IMR-90 (cell line): ENCODE measurements around the gene FUT7. TPM values are rescaled to one million over a fixed set of nuclear protein-coding genes. Genes with fewer than 3 reads are reported as not detected.

ENCODE experiments used
- ATAC-seq: fragments of 200-7000 bp; cut with Tn5 transposase; 2 replicates; pipeline ENCODE4 v1.9.1; 2020; ENCODE audit warnings: low read depth, mild to moderate bottlenecking, moderate library complexity
- BruUV-seq: library from RNA; stranded (reverse); fragments of 400-500 nt; replicated peaks from 2 replicates; lab custom pipeline; 2021; lab: Mats Ljungman, UMichigan
- CTCF ChIA-PET: fragments of 300-600 bp; formaldehyde crosslinking; extraction: SDS; loops from one replicate; lab custom pipeline; 2021; ENCODE audit warnings: antibody characterized with exemption; lab: Yijun Ruan, JAX
- POLR2A ChIA-PET: fragments of 300-600 bp; sonication (Branson Sonifier 250); formaldehyde crosslinking; loops from one replicate; lab custom pipeline; 2022; ENCODE audit warnings: antibody characterized with exemption; ENCODE audit not compliant: unreplicated experiment; lab: Charles Lee
- DNase-seq: peaks from one replicate; pipeline ENCODE4 v3.0.0; 2013
- H2AFZ ChIP-seq: replicated peaks from 2 replicates; pipeline ENCODE3; 2013; ENCODE audit warnings: low read length, mild to moderate bottlenecking; ENCODE audit not compliant: poor library complexity
- H2AK5ac ChIP-seq: 2 replicates; pipeline ENCODE4 v1.6.1; 2013; ENCODE audit warnings: low read depth, low read length, inconsistent platforms
- H2AK9ac ChIP-seq: replicated peaks from 2 replicates; pipeline ENCODE3; 2013; ENCODE audit warnings: mild to moderate bottlenecking, low read depth, low read length, moderate library complexity; ENCODE audit not compliant: poor library complexity
- H2BK120ac ChIP-seq: 2 replicates; pipeline ENCODE4 v1.6.1; 2013; ENCODE audit warnings: low read depth, low read length, inconsistent platforms
- H2BK15ac ChIP-seq: 3 replicates; pipeline ENCODE4 v1.6.1; 2013; ENCODE audit warnings: low read depth, low read length, inconsistent platforms
- H2BK20ac ChIP-seq: 2 replicates; pipeline ENCODE4 v1.6.1; 2013; ENCODE audit warnings: low read depth, mild to moderate bottlenecking, inconsistent platforms, low read length, moderate library complexity
- H2BK5ac ChIP-seq: 2 replicates; pipeline ENCODE4 v1.6.1; 2013; ENCODE audit warnings: mild to moderate bottlenecking, low read depth, low read length, inconsistent platforms; ENCODE audit not compliant: poor library complexity, severe bottlenecking
- H3K14ac ChIP-seq: replicated peaks from 2 replicates; pipeline ENCODE4 v1.6.1; 2013; ENCODE audit warnings: low read depth, low read length, inconsistent platforms
- H3K18ac ChIP-seq: 2 replicates; pipeline ENCODE4 v1.6.1; 2013; ENCODE audit warnings: low read depth, low read length, control low read depth
- H3K23ac ChIP-seq: 2 replicates; pipeline ENCODE4 v1.6.1; 2013; ENCODE audit warnings: low read depth, low read length, inconsistent platforms
- H3K27ac ChIP-seq: 2 replicates; pipeline ENCODE4 v1.5.1; 2013; ENCODE audit warnings: mild to moderate bottlenecking, control low read depth, low read length; ENCODE audit not compliant: insufficient read depth
- H3K27me3 ChIP-seq: 2 replicates; pipeline ENCODE4 v1.6.1; 2013; ENCODE audit warnings: low read length; ENCODE audit not compliant: control insufficient read depth, insufficient read depth
- H3K36me3 ChIP-seq: 2 replicates; pipeline ENCODE4 v1.6.1; 2013; ENCODE audit warnings: low read length, mixed read lengths; ENCODE audit not compliant: control insufficient read depth, insufficient read depth
- H3K4ac ChIP-seq: 2 replicates; pipeline ENCODE4 v1.6.1; 2013; ENCODE audit warnings: low read depth, low read length, inconsistent platforms
- H3K4me1 ChIP-seq: 2 replicates; pipeline ENCODE4 v1.6.1; 2013; ENCODE audit warnings: low read length, mixed read lengths; ENCODE audit not compliant: control insufficient read depth, insufficient read depth
- H3K4me2 ChIP-seq: 2 replicates; pipeline ENCODE4 v1.6.1; 2013; ENCODE audit warnings: low read depth, mild to moderate bottlenecking, control low read depth, low read length, moderate library complexity
- H3K4me3 ChIP-seq: 2 replicates; pipeline ENCODE4 v1.5.1; 2013; ENCODE audit warnings: low read depth, mild to moderate bottlenecking, control low read depth, low read length, moderate library complexity; ENCODE audit not compliant: insufficient read depth
- H3K56ac ChIP-seq: 2 replicates; pipeline ENCODE4 v1.6.1; 2013; ENCODE audit warnings: low read length, inconsistent platforms; ENCODE audit not compliant: insufficient read depth; ENCODE audit errors: extremely low read depth
- H3K79me1 ChIP-seq, 2 experiments: 2 replicates each; pipeline ENCODE4 v1.6.1; 2013; ENCODE audit warnings: low read length in 2 of 2, inconsistent platforms in 1 of 2, low read depth in 1 of 2
- H3K9ac ChIP-seq: 2 replicates; pipeline ENCODE4 v1.6.1; 2013; ENCODE audit warnings: low read depth, low read length, control low read depth
- H3K9me1 ChIP-seq: 2 replicates; pipeline ENCODE4 v1.6.1; 2013; ENCODE audit warnings: low read length, inconsistent platforms; ENCODE audit not compliant: insufficient read depth
- H3K9me3 ChIP-seq: 2 replicates; pipeline ENCODE4 v1.6.1; 2013; ENCODE audit warnings: low read length; ENCODE audit not compliant: control insufficient read depth, insufficient read depth
- H4K20me1 ChIP-seq: 2 replicates; pipeline ENCODE4 v1.6.1; 2013; ENCODE audit warnings: low read length, inconsistent platforms; ENCODE audit not compliant: insufficient read depth
- H4K5ac ChIP-seq: 2 replicates; pipeline ENCODE4 v1.6.1; 2013; ENCODE audit warnings: mild to moderate bottlenecking, low read depth, low read length, control low read depth
- H4K8ac ChIP-seq, 2 experiments: 2 replicates each; pipeline ENCODE4 v1.6.1; 2013; ENCODE audit warnings: low read depth in 2 of 2, low read length in 2 of 2, control low read depth in 1 of 2, inconsistent platforms in 1 of 2
- H4K91ac ChIP-seq: 2 replicates; pipeline ENCODE4 v1.6.1; 2013; ENCODE audit warnings: low read depth, low read length, inconsistent platforms; ENCODE audit not compliant: insufficient read depth
- BHLHE40 ChIP-seq: fragments of 150-350 bp; IDR thresholded peaks from 2 replicates; pipeline ENCODE4 v1.6.1; 2016; ENCODE audit warnings: mild to moderate bottlenecking, low read depth, low read length
- CHD1 ChIP-seq: IDR thresholded peaks from 2 replicates; pipeline ENCODE4 v1.6.1; 2012; ENCODE audit warnings: low read depth, low read length, improper control_type of control experiment
- FOS ChIP-seq: fragments of 150-350 bp; IDR thresholded peaks from 2 replicates; pipeline ENCODE4 v1.6.1; 2016; ENCODE audit warnings: low read depth, low read length
- MAFK ChIP-seq: IDR thresholded peaks from 2 replicates; pipeline ENCODE4 v1.6.1; 2012; ENCODE audit warnings: low read depth, low read length, improper control_type of control experiment
- MAZ ChIP-seq: IDR thresholded peaks from 2 replicates; pipeline ENCODE4 v1.6.1; 2012; ENCODE audit warnings: low read depth, mild to moderate bottlenecking, low read length, improper control_type of control experiment, moderate library complexity, borderline replicate concordance
- MXI1 ChIP-seq: IDR thresholded peaks from 2 replicates; pipeline ENCODE4 v1.6.1; 2012; ENCODE audit warnings: low read depth, mild to moderate bottlenecking, low read length, moderate library complexity, borderline replicate concordance
- NFE2L2 ChIP-seq: fragments of 150-350 bp; IDR thresholded peaks from 2 replicates; pipeline ENCODE4 v1.6.1; 2016; ENCODE audit warnings: low read depth, mild to moderate bottlenecking, low read length
- POLR2A ChIP-seq: IDR thresholded peaks from 2 replicates; pipeline ENCODE4 v1.6.1; 2012; ENCODE audit warnings: mild to moderate bottlenecking, low read depth, low read length
- RCOR1 ChIP-seq: IDR thresholded peaks from 2 replicates; pipeline ENCODE4 v1.6.1; 2012; ENCODE audit warnings: mild to moderate bottlenecking, low read length, improper control_type of control experiment; ENCODE audit not compliant: insufficient replicate concordance
- RFX5 ChIP-seq: IDR thresholded peaks from 2 replicates; pipeline ENCODE4 v1.8.0; 2012; ENCODE audit warnings: low read depth, mild to moderate bottlenecking, low read length, moderate library complexity
- SMC3 ChIP-seq: fragments of 150-350 bp; IDR thresholded peaks from 2 replicates; pipeline ENCODE4 v1.6.1; 2016; ENCODE audit warnings: low read depth, mild to moderate bottlenecking, antibody characterized with exemption, low read length, moderate library complexity
- WGBS, 2 experiments: methylation state at CpG; one replicate each; pipeline versions ENCODE4 v1.1.5 to v1.1.7; 2013; ENCODE audit warnings: missing lambda C conversion rate in 2 of 2; ENCODE audit not compliant: insufficient read length in 1 of 2; ENCODE audit errors: extremely low coverage in 2 of 2; 5-methylcytosine and 5-hydroxymethylcytosine counted together
- dilution Hi-C: fragments of 300-500 bp; cut with HindIII; formaldehyde crosslinking; loops from one replicate; pipeline ENCODE4 v1.14.3; 2018; ENCODE audit warnings: low sequenced_read_pairs; ENCODE audit not compliant: unreplicated experiment
- in situ Hi-C: fragments of 300-500 bp; cut with MboI; formaldehyde crosslinking; loops from 3 replicates; pipeline ENCODE4 v1.14.3; 2019; ENCODE audit warnings: low sequenced_read_pairs, inconsistent platforms, mixed read lengths
- intact Hi-C: fragments of 100-400 bp; cut with micrococcal nuclease; formaldehyde crosslinking; loops from 2 replicates; pipeline ENCODE4 v1.10.0; 2022
- polyA plus RNA-seq, 3 experiments: library from polyadenylated mRNA; depleted of rRNA; stranded (reverse); fragments of >200 nt; gene quantifications; 2 replicates each; pipeline ENCODE4 v1.2.3, GENCODE V29; 2012; ENCODE audit warnings: low replicate concordance in 1 of 3
- total RNA-seq: library from RNA; depleted of rRNA; stranded (reverse); fragments of >200 nt; gene quantifications from 2 replicates; pipeline ENCODE4 v1.2.3, GENCODE V29; 2012
- TF ChIP-seq, protein P1 (sequence below): fragments of 150-350 bp; IDR thresholded peaks from 2 replicates; pipeline ENCODE4 v1.6.1; 2017; ENCODE audit warnings: mild to moderate bottlenecking, antibody characterized with exemption, low read length, low read depth
- TF ChIP-seq, protein P2 (sequence below): conservative IDR thresholded peaks from 2 replicates; pipeline ENCODE4 v1.5.1; 2012; ENCODE audit warnings: mild to moderate bottlenecking, low read depth, low read length, improper control_type of control experiment

The FUT7 gene
- total and polyA plus RNA-seq, 2 of the 4 experiments (the other 2 are of a cell fraction): not detected

DNA sequence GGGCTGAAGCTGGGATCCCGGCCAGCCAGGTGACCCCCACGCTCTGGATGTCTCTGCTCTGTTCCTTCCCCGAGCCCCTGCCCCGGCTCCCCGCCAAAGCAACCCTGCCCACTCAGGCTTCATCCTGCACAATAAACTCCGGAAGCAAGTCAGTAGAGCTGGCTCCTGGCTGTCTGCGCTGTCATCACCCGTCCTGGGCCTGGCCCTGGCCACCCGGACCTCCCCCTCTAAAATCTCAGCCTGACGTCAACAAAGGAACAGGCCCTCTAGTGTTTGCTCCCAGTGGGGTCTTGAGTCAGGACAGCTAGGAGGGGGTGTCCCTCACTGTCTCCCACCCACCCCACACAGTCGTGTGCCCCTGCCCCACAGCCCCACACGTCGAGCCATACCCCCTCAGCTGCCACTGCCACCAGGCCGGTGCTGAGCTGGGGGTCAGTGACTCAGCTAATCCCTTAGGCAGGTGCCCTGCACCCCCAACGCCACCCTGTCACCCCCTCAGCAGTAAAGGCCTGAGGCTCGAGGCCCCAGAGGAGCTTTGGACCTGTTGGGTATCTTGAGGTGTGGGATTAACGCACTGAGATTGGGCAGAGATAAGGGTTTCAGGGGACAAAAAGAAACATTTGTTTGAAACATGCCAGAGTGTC, 50.2 kb downstream of the FUT7 start:
- no peak overlapping the region for H2BK5ac ChIP-seq
- H3K14ac ChIP-seq: no peak overlapping the region
- H3K9me1 ChIP-seq: no peaks in the 10 kb centered on the region
- no peaks in the 10 kb centered on the region for H3K79me1 ChIP-seq
- no TSS peak for BruUV-seq
- intact Hi-C loops (no loop called here), dilution Hi-C loops (no loop called here), in situ Hi-C loops (no loop called here)
- no peak overlapping the region for H2AK5ac ChIP-seq
- H3K4me3 ChIP-seq: no peak overlapping the region
- no peak overlapping the region for H2AFZ ChIP-seq
- no peaks in the 10 kb centered on the region for H3K36me3 ChIP-seq
- no peak overlapping the region for H4K8ac ChIP-seq
- H3K56ac ChIP-seq: no peak overlapping the region
- no peak overlapping the region for H2BK120ac ChIP-seq
- H3K18ac ChIP-seq: no peak overlapping the region
- no peak overlapping the region for H3K9ac ChIP-seq
- H3K23ac ChIP-seq: no peak overlapping the region
- no peaks in the 10 kb centered on the region for H4K20me1 ChIP-seq
- peaks cover 7% of the 10 kb centered on the region; the same call in 1 of the 2 replicates for H3K4me1 ChIP-seq
- CTCF ChIA-PET: interaction anchor here (1.2 kb wide), 1 partner anchor 34 kb away, joined by 4 read pairs; no protein-coding TSS in a partner anchor
- no peak overlapping the region for H3K4ac ChIP-seq
- H3K27ac ChIP-seq: no peak overlapping the region
- peaks cover 37% of the 10 kb centered on the region for H3K27me3 ChIP-seq
- DNase-seq (no peak), ATAC-seq (no peak)
- H2BK15ac ChIP-seq: no peak overlapping the region
- H2BK20ac ChIP-seq: no peak overlapping the region
- no peaks in the 10 kb centered on the region for H3K9me3 ChIP-seq
- H2AK9ac ChIP-seq: no peak overlapping the region
- POLR2A ChIA-PET: no interaction called here
- H4K5ac ChIP-seq: no peak overlapping the region
- TF ChIP-seq RFX5: no peak
- no peak for TF ChIP-seq CHD1
- TF ChIP-seq NFE2L2: no peak
- no peak for TF ChIP-seq BHLHE40
- TF ChIP-seq MXI1: no peak
- TF ChIP-seq POLR2A: no peak
- TF ChIP-seq MAFK: no peak
- TF ChIP-seq FOS: no peak
- no peak for TF ChIP-seq RCOR1
- TF ChIP-seq MAZ: no peak
- TF ChIP-seq, protein P1, sequence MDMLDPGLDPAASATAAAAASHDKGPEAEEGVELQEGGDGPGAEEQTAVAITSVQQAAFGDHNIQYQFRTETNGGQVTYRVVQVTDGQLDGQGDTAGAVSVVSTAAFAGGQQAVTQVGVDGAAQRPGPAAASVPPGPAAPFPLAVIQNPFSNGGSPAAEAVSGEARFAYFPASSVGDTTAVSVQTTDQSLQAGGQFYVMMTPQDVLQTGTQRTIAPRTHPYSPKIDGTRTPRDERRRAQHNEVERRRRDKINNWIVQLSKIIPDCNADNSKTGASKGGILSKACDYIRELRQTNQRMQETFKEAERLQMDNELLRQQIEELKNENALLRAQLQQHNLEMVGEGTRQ: no peak
- TF ChIP-seq, protein P2, sequence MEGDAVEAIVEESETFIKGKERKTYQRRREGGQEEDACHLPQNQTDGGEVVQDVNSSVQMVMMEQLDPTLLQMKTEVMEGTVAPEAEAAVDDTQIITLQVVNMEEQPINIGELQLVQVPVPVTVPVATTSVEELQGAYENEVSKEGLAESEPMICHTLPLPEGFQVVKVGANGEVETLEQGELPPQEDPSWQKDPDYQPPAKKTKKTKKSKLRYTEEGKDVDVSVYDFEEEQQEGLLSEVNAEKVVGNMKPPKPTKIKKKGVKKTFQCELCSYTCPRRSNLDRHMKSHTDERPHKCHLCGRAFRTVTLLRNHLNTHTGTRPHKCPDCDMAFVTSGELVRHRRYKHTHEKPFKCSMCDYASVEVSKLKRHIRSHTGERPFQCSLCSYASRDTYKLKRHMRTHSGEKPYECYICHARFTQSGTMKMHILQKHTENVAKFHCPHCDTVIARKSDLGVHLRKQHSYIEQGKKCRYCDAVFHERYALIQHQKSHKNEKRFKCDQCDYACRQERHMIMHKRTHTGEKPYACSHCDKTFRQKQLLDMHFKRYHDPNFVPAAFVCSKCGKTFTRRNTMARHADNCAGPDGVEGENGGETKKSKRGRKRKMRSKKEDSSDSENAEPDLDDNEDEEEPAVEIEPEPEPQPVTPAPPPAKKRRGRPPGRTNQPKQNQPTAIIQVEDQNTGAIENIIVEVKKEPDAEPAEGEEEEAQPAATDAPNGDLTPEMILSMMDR: no peak
- no peak for TF ChIP-seq SMC3
- WGBS, 2 experiments: 49% methylated on average over 5 of the region's 17 CpGs; no CpG with 5 or more reads in 1 of the 2 experiments
- H4K91ac ChIP-seq: no peak overlapping the region
- no peak overlapping the region for H3K4me2 ChIP-seq
